HepG2 (cell line): ENCODE data around the gene DAPL1. TPM values are rescaled to one million over a fixed set of nuclear protein-coding genes. Genes with fewer than 3 reads are reported as not detected.

ENCODE experiments used
- ATAC-seq: fragments of 200-7000 bp; cut with Tn5 transposase; 3 replicates; pipeline ENCODE4 v1.9.1; 2020; ENCODE audit warnings: mild to moderate bottlenecking, moderate library complexity
- BruUV-seq: library from RNA; stranded (reverse); fragments of 400-500 nt; replicated peaks from 2 replicates; lab custom pipeline; 2021; lab: Mats Ljungman, UMichigan
- CTCF ChIA-PET: fragments of 300-600 bp; formaldehyde crosslinking; extraction: SDS; loops from one replicate; lab custom pipeline; 2021; ENCODE audit warnings: low total read pairs, inconsistent platforms, low intra/inter-chr PET ratio; lab: Yijun Ruan, JAX
- POLR2A ChIA-PET: fragments of 350-600 bp; sonication (Branson Sonifier 250); formaldehyde crosslinking; loops from one replicate; lab custom pipeline; 2020; ENCODE audit warnings: antibody characterized with exemption, inconsistent platforms; lab: Yijun Ruan, JAX
- DNase-seq: peaks from one replicate; pipeline ENCODE4 v3.0.0-alpha.2; 2015; ENCODE audit warnings: low spot score
- FAIRE-seq: peaks from 3 replicates; lab custom pipeline; 2011; peaks lifted over from hg19 to GRCh38; lab: Jason Lieb, UNC
- H2AFZ ChIP-seq: one replicate; pipeline ENCODE4 v1.6.1; 2011; ENCODE audit warnings: low read length, inconsistent platforms
- H3K27ac ChIP-seq: fragments of 300-600 bp; 3 replicates; pipeline ENCODE4 v1.8.0; 2011; ENCODE audit warnings: mixed run types, mild to moderate bottlenecking, mixed read lengths, low read length, inconsistent platforms; ENCODE audit not compliant: insufficient read depth; ENCODE audit errors: extremely low read length
- H3K27me3 ChIP-seq, 2 experiments: fragments of 200-600 bp in 1 of 2; 2 replicates in 1 of 2; 3 replicates in 1 of 2; pipeline versions ENCODE4 v1.6.0 to v1.8.0; 2011; ENCODE audit warnings: low read length in 2 of 2, mild to moderate bottlenecking in 2 of 2, moderate library complexity in 2 of 2, inconsistent platforms in 1 of 2; ENCODE audit not compliant: insufficient read depth in 2 of 2, control insufficient read depth in 1 of 2
- H3K36me3 ChIP-seq, 2 experiments: fragments of 200-600 bp in 1 of 2; replicated peaks in 1 of 2; 2 replicates in 1 of 2; 3 replicates in 1 of 2; pipeline versions ENCODE4 v1.5.1 to v1.8.0; 2011; ENCODE audit warnings: low read length in 2 of 2, inconsistent platforms in 1 of 2; ENCODE audit not compliant: insufficient read depth in 2 of 2, control insufficient read depth in 1 of 2
- H3K4me1 ChIP-seq: 2 replicates; pipeline ENCODE4 v1.5.1; 2012; ENCODE audit warnings: low read length, inconsistent platforms; ENCODE audit not compliant: insufficient read depth
- H3K4me2 ChIP-seq: 2 replicates; pipeline ENCODE4 v1.6.0; 2011; ENCODE audit warnings: low read depth, low read length, inconsistent platforms
- H3K4me3 ChIP-seq, 3 experiments: fragments of 200-600 bp in 1 of 3; sonication (generic), shearing (Covaris generic) in 1 of 3; replicated peaks in 1 of 3; 2 replicates each; pipeline ENCODE4 v1.5.1; 2011 to 2016; ENCODE audit warnings: low read length in 3 of 3, inconsistent platforms in 2 of 3, low read depth in 2 of 3, mild to moderate bottlenecking in 2 of 3, control low read depth in 1 of 3, mixed read lengths in 1 of 3; ENCODE audit not compliant: insufficient read depth in 1 of 3
- H3K79me2 ChIP-seq: one replicate; pipeline ENCODE4 v1.6.1; 2011; ENCODE audit warnings: low read length, inconsistent platforms; ENCODE audit not compliant: insufficient read depth
- H3K9ac ChIP-seq: 2 replicates; pipeline ENCODE4 v1.6.0; 2011; ENCODE audit warnings: mild to moderate bottlenecking, low read depth, low read length, inconsistent platforms; ENCODE audit not compliant: insufficient read depth
- H3K9me3 ChIP-seq: 2 replicates; pipeline ENCODE4 v1.5.1; 2012; ENCODE audit warnings: mild to moderate bottlenecking, low read length
- H4K20me1 ChIP-seq: 2 replicates; pipeline ENCODE4 v1.6.0; 2011; ENCODE audit warnings: inconsistent platforms, mild to moderate bottlenecking, low read length, moderate library complexity; ENCODE audit not compliant: insufficient read depth
- AHR ChIP-seq: IDR thresholded peaks from 2 replicates; pipeline ENCODE4 v1.6.1; 2018; ENCODE audit warnings: missing genetic modification reagents, missing compliant biosample characterization
- ATAD3A ChIP-seq: sonication (generic); formaldehyde crosslinking; IDR thresholded peaks from 2 replicates; pipeline ENCODE4 v1.4.0; 2020; ENCODE audit warnings: missing genetic modification reagents
- CEBPG ChIP-seq: IDR thresholded peaks from 2 replicates; pipeline ENCODE4 v1.6.1; 2016
- FOXA3 ChIP-seq: IDR thresholded peaks from 2 replicates; pipeline ENCODE4 v1.6.1; 2016; ENCODE audit warnings: missing genetic modification reagents, missing compliant biosample characterization
- KDM5A ChIP-seq: fragments of 200-600 bp; sonication (generic); IDR thresholded peaks from 2 replicates; pipeline ENCODE4 v1.7.0; 2018; ENCODE audit warnings: antibody characterized with exemption, mild to moderate bottlenecking, low read length, borderline replicate concordance
- LRRFIP1 ChIP-seq: sonication (generic); formaldehyde crosslinking; conservative IDR thresholded peaks from 2 replicates; pipeline ENCODE4 v1.4.0; 2020; ENCODE audit warnings: missing genetic modification reagents
- MED1 ChIP-seq: sonication (generic); formaldehyde crosslinking; IDR thresholded peaks from 2 replicates; pipeline ENCODE4 v1.4.0; 2020; ENCODE audit warnings: missing genetic modification reagents
- MZF1 ChIP-seq: sonication (generic); formaldehyde crosslinking; IDR thresholded peaks from 2 replicates; pipeline ENCODE4 v1.8.1; 2023; ENCODE audit warnings: mild to moderate bottlenecking, missing genetic modification reagents, borderline replicate concordance
- NFIC ChIP-seq: IDR thresholded peaks from 2 replicates; pipeline ENCODE4 v1.6.1; 2012; ENCODE audit warnings: mild to moderate bottlenecking, low read length, inconsistent platforms
- NONO ChIP-seq, 2 experiments: fragments of 450-650 bp in 1 of 2; sonication (generic) in 1 of 2; formaldehyde crosslinking in 1 of 2; IDR thresholded peaks in 1 of 2; conservative IDR thresholded peaks in 1 of 2; 2 replicates each; pipeline versions ENCODE4 v1.6.1 to v1.8.0; 2017 to 2022; ENCODE audit warnings: mild to moderate bottlenecking in 1 of 2, missing genetic modification reagents in 1 of 2, moderate library complexity in 1 of 2
- NR3C1 ChIP-seq: sonication (generic); formaldehyde crosslinking; IDR thresholded peaks from 2 replicates; pipeline ENCODE4 v1.4.0; 2020; ENCODE audit warnings: missing genetic modification reagents
- RFX3 ChIP-seq: IDR thresholded peaks from 2 replicates; pipeline ENCODE4 v1.6.1; 2016; ENCODE audit warnings: missing biosample characterization, missing genetic modification reagents
- ZBTB20 ChIP-seq: sonication (generic); formaldehyde crosslinking; IDR thresholded peaks from 2 replicates; pipeline ENCODE4 v1.8.1; 2023; ENCODE audit warnings: missing genetic modification reagents, low read depth, mild to moderate bottlenecking, borderline replicate concordance
- ZNF224 ChIP-seq: sonication (generic); formaldehyde crosslinking; IDR thresholded peaks from 2 replicates; pipeline ENCODE4 v1.5.0; 2020; ENCODE audit warnings: mild to moderate bottlenecking, missing genetic modification reagents
- ZNF331 ChIP-seq: sonication (generic); formaldehyde crosslinking; IDR thresholded peaks from 2 replicates; pipeline ENCODE4 v1.4.0; 2020; ENCODE audit warnings: missing genetic modification reagents
- ZSCAN20 ChIP-seq: sonication (generic); formaldehyde crosslinking; IDR thresholded peaks from 2 replicates; pipeline ENCODE4 v1.4.0; 2020; ENCODE audit warnings: missing genetic modification reagents, mild to moderate bottlenecking, borderline replicate concordance
- WGBS: methylation state at CpG from one replicate; pipeline ENCODE4 v1.1.6; 2017; ENCODE audit warnings: low lambda C conversion rate; 5-methylcytosine and 5-hydroxymethylcytosine counted together
- in situ Hi-C: cut with HindIII; loops from 2 replicates; pipeline ENCODE4 v1.10.0; 2017; ENCODE audit warnings: low pct_unique_long_range_greater_than_20kb; ENCODE audit not compliant: extremely low pct_ligation_motif_present
- intact Hi-C: fragments of 100-400 bp; cut with micrococcal nuclease; formaldehyde crosslinking; loops from one replicate; pipeline ENCODE4 v1.10.0; 2022; ENCODE audit not compliant: unreplicated experiment
- polyA plus RNA-seq, 8 experiments: library from polyadenylated mRNA; depleted of rRNA in 3 of 8; stranded (reverse) in 7 of 8; unstranded in 1 of 8; fragments of >200 nt; fragmentation: Illumina TruSeq in 4 of 8; extraction: Trizol in 4 of 8; gene quantifications; 2 replicates each; pipeline versions ENCODE4 v1.2.1 to v1.2.3, GENCODE V29; 2011 to 2016; ENCODE audit warnings: low read depth in 4 of 8, missing spikeins in 1 of 8, mixed read lengths in 1 of 8; ENCODE audit not compliant: insufficient read depth in 1 of 8
- total RNA-seq, 5 experiments: library from RNA; depleted of rRNA; stranded (reverse); fragments of >200 nt; fragmentation: Illumina TruSeq; extraction: Trizol; gene quantifications; 2 replicates each; pipeline ENCODE4 v1.2.3, GENCODE V29; 2016; ENCODE audit warnings: low read depth in 1 of 5

DAPL1 gene
- total and polyA plus RNA-seq, 2 of the 13 experiments (the other 11 are each of a cell fraction or from before 2014, with no cell fraction given) = not detected

- no peaks in the 10 kb centered on the region for H4K20me1 ChIP-seq
- CTCF ChIA-PET = no interaction called here
- intact Hi-C loops = no loop called here
- H3K9ac ChIP-seq = no peak overlapping the region
- POLR2A ChIA-PET = no interaction called here
- H3K27ac ChIP-seq = no peak overlapping the region
- WGBS = 24% methylated on average over 3 of the region's 3 CpGs
- no peaks in the 10 kb centered on the region for H3K79me2 ChIP-seq
- peaks cover 0 to 3% of the 10 kb centered on the region in 2 experiments; a peak in 2 of 5 replicates for H3K27me3 ChIP-seq
- TF ChIP-seq NFIC (no peak), AHR (CRISPR knock-in tag) (no peak), ATAD3A (CRISPR knock-in tag) (no peak)
- H3K9me3 ChIP-seq = no peaks in the 10 kb centered on the region
- in situ Hi-C loops = no loop called here
- no peaks in the 10 kb centered on the region for H3K36me3 ChIP-seq
- FAIRE-seq (no peak), ATAC-seq (no peak), DNase-seq (no peak)
- no peaks in the 10 kb centered on the region for H3K4me1 ChIP-seq
- no peak overlapping the region for H2AFZ ChIP-seq
- BruUV-seq = no TSS peak
- H3K4me3 ChIP-seq = no peak overlapping the region
- no peak overlapping the region for H3K4me2 ChIP-seq
Measured at GRCh38 chr2:158777077-158777476, 18.0 kb upstream of the DAPL1 start.

DNA sequence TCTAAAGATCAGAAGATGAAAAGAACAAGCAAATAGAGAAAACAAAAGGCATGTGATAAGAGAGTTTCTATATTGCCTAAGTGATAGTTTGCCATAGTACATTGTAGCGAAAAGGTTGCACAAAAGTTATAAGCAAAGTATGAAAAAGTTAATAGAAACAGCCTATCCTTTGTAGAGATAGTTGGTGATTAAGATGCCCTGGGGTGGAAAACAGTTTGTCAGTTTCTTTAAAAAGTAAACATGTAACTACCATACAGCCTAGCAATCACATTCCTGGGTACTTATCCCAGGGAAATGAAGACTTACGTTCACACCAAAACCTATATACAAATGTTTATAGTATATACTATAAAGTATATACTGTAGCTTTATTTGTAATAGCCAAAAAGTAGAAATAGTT lies 16.9 kb upstream of the DAPL1 start:
- in situ Hi-C loops = no loop called here

More for the DNA sequence above, 16.9 kb upstream of the DAPL1 start:
- Histone ChIP-seq H3K27me3 (no peaks in the 10 kb centered on the region; a peak in 2 of 5 replicates), H2AFZ (no peak overlapping the region)
- WGBS = 19% methylated on average over 2 of the region's 2 CpGs
- CTCF ChIA-PET = no interaction called here
- no TSS peak for BruUV-seq
- TF ChIP-seq MZF1 (CRISPR knock-in tag) (no peak), FOXA3 (CRISPR knock-in tag) (no peak), KDM5A (no peak), CEBPG (no peak), NONO (IDR thresholded peaks at IDR 0.05) (no peak), NONO (CRISPR knock-in tag; conservative IDR thresholded peaks at IDR 0.05) (no peak), RFX3 (CRISPR knock-in tag) (no peak), ZBTB20 (no peak), ZNF224 (CRISPR knock-in tag) (no peak), ZNF331 (CRISPR knock-in tag) (no peak), NR3C1 (CRISPR knock-in tag) (no peak), LRRFIP1 (CRISPR knock-in tag) (no peak), MED1 (CRISPR knock-in tag) (no peak), ZSCAN20 (CRISPR knock-in tag) (no peak)
- TF ChIP-seq, all 625 proteins: peak for 0
- H4K20me1 ChIP-seq = no peaks in the 10 kb centered on the region
- intact Hi-C loops = no loop called here
- no peaks in the 10 kb centered on the region for H3K9me3 ChIP-seq
- DNase-seq = no peak
- H3K4me3 ChIP-seq = no peak overlapping the region
- H3K4me2 ChIP-seq = no peak overlapping the region
- POLR2A ChIA-PET = no interaction called here
- ATAC-seq = no peak
- H3K4me1 ChIP-seq = no peaks in the 10 kb centered on the region
- H3K9ac ChIP-seq = no peak overlapping the region
- no peaks in the 10 kb centered on the region for H3K79me2 ChIP-seq
- H3K36me3 ChIP-seq = no peaks in the 10 kb centered on the region
- H3K27ac ChIP-seq = no peak overlapping the region
- FAIRE-seq = no peak
